K562 (cell line): Measurements from ENCODE around the gene CCDC185. TPM values are rescaled to one million over a fixed set of nuclear protein-coding genes. Genes with fewer than 3 reads are reported as not detected.

ENCODE experiments used
- ATF1 ChIP-seq, 2 experiments: fragments of 450-650 bp in 1 of 2; IDR thresholded peaks; 2 replicates each; pipeline ENCODE4 v1.6.1; 2016; ENCODE audit warnings: missing compliant biosample characterization in 1 of 2, missing genetic modification characterization in 1 of 2
- ATF7 ChIP-seq: fragments of 450-650 bp; IDR thresholded peaks from 2 replicates; pipeline ENCODE4 v1.7.1; 2014; ENCODE audit warnings: mild to moderate bottlenecking, moderate library complexity
- KLF16 ChIP-seq: IDR thresholded peaks from 2 replicates; pipeline ENCODE4 v1.6.1; 2016; ENCODE audit warnings: antibody characterized with exemption
- MAZ ChIP-seq, 2 experiments: fragments of 450-650 bp in 1 of 2; sonication (generic) in 1 of 2; formaldehyde crosslinking; IDR thresholded peaks in 1 of 2; conservative IDR thresholded peaks in 1 of 2; 2 replicates each; pipeline versions ENCODE4 v1.4.0 to v1.5.0; 2020; ENCODE audit warnings: mild to moderate bottlenecking in 1 of 2, missing genetic modification reagents in 1 of 2
- MEF2A ChIP-seq: IDR thresholded peaks from 2 replicates; pipeline ENCODE4 v1.6.1; 2011; ENCODE audit warnings: low read depth, mild to moderate bottlenecking, low read length, moderate library complexity; ENCODE audit not compliant: control insufficient read depth
- MYC ChIP-seq, 2 experiments: fragments of 250-450 bp in 1 of 2; sonication (Bioruptor Pico) in 1 of 2; IDR thresholded peaks; 2 replicates each; pipeline versions ENCODE4 v1.5.1 to v1.6.1; 2012 to 2021; ENCODE audit warnings: low read depth in 2 of 2, borderline replicate concordance in 1 of 2, improper control_type of control experiment in 1 of 2, low read length in 1 of 2, mild to moderate bottlenecking in 1 of 2, moderate library complexity in 1 of 2
- NFATC3 ChIP-seq: fragments of 450-650 bp; IDR thresholded peaks from 2 replicates; pipeline ENCODE4 v1.6.1; 2017; ENCODE audit warnings: mild to moderate bottlenecking
- PHF20 ChIP-seq: fragments of 450-650 bp; IDR thresholded peaks from 2 replicates; pipeline ENCODE4 v1.6.1; 2018; ENCODE audit not compliant: partially characterized antibody
- POLR2H ChIP-seq: IDR thresholded peaks from 2 replicates; pipeline ENCODE4 v1.6.1; 2016; ENCODE audit warnings: missing genetic modification characterization, low read depth, mild to moderate bottlenecking, control low read depth, missing compliant biosample characterization, moderate library complexity
- SRSF1 ChIP-seq: fragments of 200-400 bp; formaldehyde crosslinking; IDR thresholded peaks from 2 replicates; pipeline ENCODE4 v1.6.1; 2017; ENCODE audit warnings: mild to moderate bottlenecking, low read depth, low read length, moderate library complexity
- TBP ChIP-seq: optimal IDR thresholded peaks from 2 replicates; pipeline ENCODE3; 2011; ENCODE audit warnings: low read depth, low read length, improper control_type of control experiment
- THRB ChIP-seq: fragments of 450-650 bp; formaldehyde crosslinking; conservative IDR thresholded peaks from 2 replicates; pipeline ENCODE4 v1.4.0; 2022; ENCODE audit warnings: mild to moderate bottlenecking, missing genetic modification characterization
- TSC22D4 ChIP-seq: fragments of 450-650 bp; IDR thresholded peaks from 2 replicates; pipeline ENCODE4 v1.6.1; 2016; ENCODE audit warnings: missing genetic modification characterization, missing biosample characterization, control low read depth
- ZBTB17 ChIP-seq: fragments of 450-650 bp; formaldehyde crosslinking; IDR thresholded peaks from 2 replicates; pipeline ENCODE4 v1.4.0; 2020; ENCODE audit warnings: mild to moderate bottlenecking
- ZFP91 ChIP-seq: sonication (generic); formaldehyde crosslinking; IDR thresholded peaks from 2 replicates; pipeline ENCODE4 v1.8.0; 2022; ENCODE audit warnings: mild to moderate bottlenecking, missing genetic modification reagents
- ZNF23 ChIP-seq: fragments of 250-450 bp; sonication (Bioruptor Pico); IDR thresholded peaks from 2 replicates; pipeline ENCODE4 v1.4.0; 2020; ENCODE audit warnings: mild to moderate bottlenecking
- ZNF668 ChIP-seq: fragments of 250-450 bp; sonication (Bioruptor Pico); IDR thresholded peaks from 2 replicates; pipeline ENCODE4 v1.8.0; 2022; ENCODE audit warnings: mild to moderate bottlenecking, inconsistent platforms
- polyA plus RNA-seq, 8 experiments: library from polyadenylated mRNA; depleted of rRNA in 4 of 8; stranded (reverse) in 5 of 8; unstranded in 3 of 8; fragments of >200 nt; fragmentation: Nextera tagmentation in 2 of 8; fragmentation: Illumina TruSeq in 1 of 8; extraction: Ambion mirVana in 2 of 8; extraction: Trizol in 1 of 8; gene quantifications; 2 replicates each; pipeline versions ENCODE4 v1.2.1 to v1.2.3, GENCODE V29; 2011 to 2014; ENCODE audit warnings: inconsistent platforms in 1 of 8, missing spikeins in 1 of 8
- total RNA-seq, 7 experiments: library from RNA; depleted of rRNA in 6 of 7; stranded (reverse); fragments of >200 nt in 6 of 7; fragmentation: Illumina TruSeq in 2 of 7; extraction: Trizol in 2 of 7; gene quantifications; 2 replicates each; pipeline versions ENCODE4 v1.2.1 to v1.2.3, GENCODE V29; 2011 to 2021; ENCODE audit warnings: low replicate concordance in 1 of 7
- TF ChIP-seq, protein P1 (sequence below): IDR thresholded peaks from 3 replicates; pipeline ENCODE4 v1.6.1; 2011; ENCODE audit warnings: borderline replicate concordance, mild to moderate bottlenecking, moderate library complexity; ENCODE audit not compliant: insufficient read length; ENCODE audit errors: extremely low read depth
- TF ChIP-seq, protein P2 (sequence below): sonication (generic); IDR thresholded peaks from 2 replicates; pipeline ENCODE4 v1.6.1; 2016

Gene CCDC185
- total and polyA plus RNA-seq, 9 of the 15 experiments (the other 6 are each of a cell fraction or from before 2014, with no cell fraction given) = not detected

DNA sequence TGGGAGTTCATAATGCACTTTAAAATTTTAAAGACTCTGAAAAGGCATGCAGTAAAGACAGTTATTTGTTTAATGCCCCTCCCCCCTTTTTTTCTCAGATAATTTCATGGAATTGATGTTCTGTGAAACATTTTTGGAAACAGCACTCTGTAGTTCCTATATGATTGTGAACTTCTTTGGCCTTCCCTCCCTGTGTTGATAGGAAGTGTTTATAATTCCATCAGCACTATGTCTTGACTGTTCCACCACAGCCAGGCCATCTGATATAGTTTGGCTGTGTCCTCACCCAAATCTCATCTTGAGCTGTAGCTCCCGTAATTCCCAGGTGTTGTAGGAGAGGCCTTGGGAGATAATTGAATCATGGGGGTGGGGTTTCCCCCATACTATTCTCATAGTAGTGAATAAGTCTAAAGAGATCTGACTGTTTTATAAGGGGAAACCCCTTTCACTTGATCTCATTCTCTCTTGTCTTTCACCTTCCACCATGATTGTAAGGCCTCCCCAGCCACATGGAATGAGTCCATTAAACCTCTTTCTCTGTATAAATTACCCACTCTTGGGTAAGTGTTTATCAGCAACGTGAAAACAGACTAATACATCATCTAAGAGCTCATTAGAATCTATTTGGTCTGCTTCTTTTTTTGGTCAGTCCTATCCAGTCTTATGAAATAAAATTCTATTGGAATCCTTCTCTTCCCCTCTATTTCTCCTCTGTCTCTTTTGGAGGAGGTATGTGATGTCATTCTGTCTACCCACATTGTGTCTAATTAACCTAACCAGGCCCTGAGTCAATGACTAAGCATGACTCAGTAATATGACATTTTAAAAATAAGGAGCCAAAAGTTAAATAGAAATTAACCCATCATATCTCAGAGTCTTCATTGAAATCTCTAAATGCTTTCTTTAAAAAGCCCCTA lies 8.9 kb downstream of the CCDC185 start (continued):
- TF ChIP-seq, protein P1, sequence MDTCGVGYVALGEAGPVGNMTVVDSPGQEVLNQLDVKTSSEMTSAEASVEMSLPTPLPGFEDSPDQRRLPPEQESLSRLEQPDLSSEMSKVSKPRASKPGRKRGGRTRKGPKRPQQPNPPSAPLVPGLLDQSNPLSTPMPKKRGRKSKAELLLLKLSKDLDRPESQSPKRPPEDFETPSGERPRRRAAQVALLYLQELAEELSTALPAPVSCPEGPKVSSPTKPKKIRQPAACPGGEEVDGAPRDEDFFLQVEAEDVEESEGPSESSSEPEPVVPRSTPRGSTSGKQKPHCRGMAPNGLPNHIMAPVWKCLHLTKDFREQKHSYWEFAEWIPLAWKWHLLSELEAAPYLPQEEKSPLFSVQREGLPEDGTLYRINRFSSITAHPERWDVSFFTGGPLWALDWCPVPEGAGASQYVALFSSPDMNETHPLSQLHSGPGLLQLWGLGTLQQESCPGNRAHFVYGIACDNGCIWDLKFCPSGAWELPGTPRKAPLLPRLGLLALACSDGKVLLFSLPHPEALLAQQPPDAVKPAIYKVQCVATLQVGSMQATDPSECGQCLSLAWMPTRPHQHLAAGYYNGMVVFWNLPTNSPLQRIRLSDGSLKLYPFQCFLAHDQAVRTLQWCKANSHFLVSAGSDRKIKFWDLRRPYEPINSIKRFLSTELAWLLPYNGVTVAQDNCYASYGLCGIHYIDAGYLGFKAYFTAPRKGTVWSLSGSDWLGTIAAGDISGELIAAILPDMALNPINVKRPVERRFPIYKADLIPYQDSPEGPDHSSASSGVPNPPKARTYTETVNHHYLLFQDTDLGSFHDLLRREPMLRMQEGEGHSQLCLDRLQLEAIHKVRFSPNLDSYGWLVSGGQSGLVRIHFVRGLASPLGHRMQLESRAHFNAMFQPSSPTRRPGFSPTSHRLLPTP = no peak
- TF ChIP-seq ZNF668 (CRISPR knock-in tag) (0 out of 2 replicates have a peak, but pooled peaks have one; percentile 36), ZBTB17 (CRISPR knock-in tag) (no peak), MEF2A (no peak), THRB (CRISPR knock-in tag) (no peak), ATF1 (CRISPR knock-in tag; IDR thresholded peaks at IDR 0.05) (no peak), ATF1 (tag; IDR thresholded peaks at IDR 0.05) (peak; percentile 64), POLR2H (tag) (0 out of 2 replicates have a peak, but pooled peaks have one; percentile 43), ZNF23 (CRISPR knock-in tag) (no peak), MYC (IDR thresholded peaks at IDR 0.05; ENCODE audit: low read depth, low read length) (no peak), MYC (CRISPR knock-in tag; IDR thresholded peaks at IDR 0.05; ENCODE audit: borderline replicate concordance, low read depth) (no peak), ZFP91 (CRISPR knock-in tag) (no peak), TSC22D4 (no peak), TBP (no peak), NFATC3 (no peak), PHF20 (no peak), SRSF1 (no peak), KLF16 (no peak), ATF7 (peak; percentile 91), MAZ (CRISPR knock-in tag; conservative IDR thresholded peaks at IDR 0.05 in 1 of 2, IDR thresholded peaks at IDR 0.05 in 1 of 2) (0 out of 4 replicates have a peak, but pooled peaks of 1 of the 2 experiments have one; percentile 26)
- TF ChIP-seq, protein P2, sequence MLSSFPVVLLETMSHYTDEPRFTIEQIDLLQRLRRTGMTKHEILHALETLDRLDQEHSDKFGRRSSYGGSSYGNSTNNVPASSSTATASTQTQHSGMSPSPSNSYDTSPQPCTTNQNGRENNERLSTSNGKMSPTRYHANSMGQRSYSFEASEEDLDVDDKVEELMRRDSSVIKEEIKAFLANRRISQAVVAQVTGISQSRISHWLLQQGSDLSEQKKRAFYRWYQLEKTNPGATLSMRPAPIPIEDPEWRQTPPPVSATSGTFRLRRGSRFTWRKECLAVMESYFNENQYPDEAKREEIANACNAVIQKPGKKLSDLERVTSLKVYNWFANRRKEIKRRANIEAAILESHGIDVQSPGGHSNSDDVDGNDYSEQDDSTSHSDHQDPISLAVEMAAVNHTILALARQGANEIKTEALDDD = peak; percentile 69
